B cell (primary cell): ENCODE data around the gene G2E3. TPM values are rescaled to one million over a fixed set of nuclear protein-coding genes. Genes with fewer than 3 reads are reported as not detected.

Experiments used
- ATAC-seq: fragments of 200-7000 bp; cut with Tn5 transposase; one replicate; pipeline ENCODE4 v1.10.0; 2021; ENCODE audit warnings: low read depth, mild to moderate bottlenecking, moderate number of reproducible peaks, moderate library complexity
- CTCF ChIA-PET: fragments of 350-600 bp; sonication (Branson Sonifier 250); formaldehyde crosslinking; loops from one replicate; lab custom pipeline; 2021; ENCODE audit warnings: antibody characterized with exemption, inconsistent platforms; lab: Charles Lee
- POLR2A ChIA-PET: fragments of 350-600 bp; sonication (Branson Sonifier 250); formaldehyde crosslinking; loops from one replicate; lab custom pipeline; 2021; ENCODE audit warnings: antibody characterized with exemption; lab: Charles Lee
- DNase-seq: peaks from one replicate; pipeline ENCODE4 v3.0.0; 2013
- H2AFZ ChIP-seq: 2 replicates; pipeline ENCODE4 v1.6.1; 2012; ENCODE audit warnings: mild to moderate bottlenecking, low read depth, low read length; ENCODE audit not compliant: insufficient read depth, poor library complexity, severe bottlenecking
- H3K27ac ChIP-seq, 2 donors: 1 replicate in 1 of 2; 2 replicates in 1 of 2; pipeline ENCODE4 v1.5.1; 2012 to 2013; ENCODE audit warnings: low read length in 2 of 2, mild to moderate bottlenecking in 2 of 2, moderate library complexity in 1 of 2
- H3K27me3 ChIP-seq, 4 experiments: fragments of 200-600 bp in 1 of 4; sonication (generic) in 1 of 4; replicated peaks in 1 of 4; 1 replicate in 2 of 4; 2 replicates in 2 of 4; pipeline versions ENCODE4 v1.6.1 to v1.7.0; 2013 to 2016; ENCODE audit warnings: low read length in 3 of 4, mild to moderate bottlenecking in 2 of 4, mixed read lengths in 1 of 4, moderate library complexity in 1 of 4; ENCODE audit not compliant: insufficient read depth in 4 of 4, control insufficient read depth in 3 of 4; ENCODE audit errors: control extremely low read depth in 1 of 4
- H3K36me3 ChIP-seq, 2 experiments: replicated peaks in 1 of 2; 1 replicate in 1 of 2; 2 replicates in 1 of 2; pipeline versions ENCODE4 v1.6.1 to v1.7.1; 2013; ENCODE audit warnings: low read length in 1 of 2; ENCODE audit not compliant: insufficient read depth in 2 of 2, control insufficient read depth in 1 of 2; ENCODE audit errors: control extremely low read depth in 1 of 2, extremely low read depth in 1 of 2
- H3K4me1 ChIP-seq, 2 donors: fragments of 200-600 bp in 1 of 2; sonication (generic) in 1 of 2; 1 replicate in 1 of 2; 2 replicates in 1 of 2; pipeline versions ENCODE4 v1.5.1 to v1.6.1; 2013 to 2017; ENCODE audit warnings: low read length in 2 of 2; ENCODE audit not compliant: control insufficient read depth in 2 of 2, insufficient read depth in 2 of 2
- H3K4me2 ChIP-seq: replicated peaks from 2 replicates; pipeline ENCODE3; 2012; ENCODE audit warnings: mild to moderate bottlenecking, low read depth, low read length; ENCODE audit not compliant: poor library complexity, severe bottlenecking
- H3K4me3 ChIP-seq, 5 experiments: fragments of 200-600 bp in 1 of 5; sonication (generic) in 1 of 5; 1 replicate in 3 of 5; 2 replicates in 2 of 5; pipeline versions ENCODE4 v1.5.1 to v1.7.0; 2011 to 2016; ENCODE audit warnings: low read length in 4 of 5, mild to moderate bottlenecking in 4 of 5, low read depth in 2 of 5, control low read depth in 1 of 5, moderate library complexity in 1 of 5; ENCODE audit not compliant: insufficient read depth in 1 of 5; ENCODE audit errors: control extremely low read depth in 1 of 5, extremely low read depth in 1 of 5
- H3K79me2 ChIP-seq: fragments of 200-600 bp; sonication (generic); one replicate; pipeline ENCODE4 v1.6.0; 2016; ENCODE audit warnings: low read length; ENCODE audit not compliant: control insufficient read depth, insufficient read depth
- H3K9ac ChIP-seq: fragments of 200-600 bp; sonication (generic); 2 replicates; pipeline ENCODE4 v1.6.1; 2017; ENCODE audit warnings: mild to moderate bottlenecking, low read length, moderate library complexity
- H3K9me3 ChIP-seq, 3 donors: one replicate each; pipeline versions ENCODE4 v1.6.1 to v1.7.1; 2013; ENCODE audit warnings: low read length in 2 of 3; ENCODE audit not compliant: control insufficient read depth in 2 of 3, insufficient read depth in 1 of 3; ENCODE audit errors: control extremely low read depth in 1 of 3
- H4K20me1 ChIP-seq: 2 replicates; pipeline ENCODE4 v1.6.0; 2012; ENCODE audit warnings: mild to moderate bottlenecking, low read length; ENCODE audit not compliant: insufficient read depth, control insufficient read depth, poor library complexity, severe bottlenecking
- H3K27ac Mint-ChIP-seq: one replicate; pipeline ENCODE4 v1.8.0; 2021; ENCODE audit warnings: mixed read lengths
- H3K27me3 Mint-ChIP-seq: one replicate; pipeline ENCODE4 v1.8.0; 2021; ENCODE audit warnings: mixed read lengths
- H3K4me1 Mint-ChIP-seq: one replicate; pipeline ENCODE4 v1.8.0; 2021; ENCODE audit warnings: mixed read lengths
- H3K4me3 Mint-ChIP-seq: one replicate; pipeline ENCODE4 v1.8.0; 2021; ENCODE audit warnings: mixed read lengths
- H3K9me3 Mint-ChIP-seq: one replicate; pipeline ENCODE4 v1.8.0; 2022; ENCODE audit warnings: mixed read lengths; ENCODE audit not compliant: insufficient read depth
- EZH2 ChIP-seq: IDR thresholded peaks from 2 replicates; pipeline ENCODE4 v1.6.1; 2012; ENCODE audit warnings: borderline replicate concordance, low read depth, mild to moderate bottlenecking, moderate library complexity, low read length; ENCODE audit not compliant: insufficient read depth, poor library complexity, severe bottlenecking
- WGBS: methylation state at CpG from one replicate; pipeline ENCODE4 v1.1.5; 2013; ENCODE audit warnings: missing lambda C conversion rate; ENCODE audit not compliant: insufficient coverage; 5-methylcytosine and 5-hydroxymethylcytosine counted together
- intact Hi-C: fragments of 100-400 bp; cut with micrococcal nuclease; formaldehyde crosslinking; loops from one replicate; pipeline ENCODE4 v1.10.0; 2022
- polyA plus RNA-seq: library from polyadenylated mRNA; depleted of rRNA; stranded (reverse); fragments of >200 nt; gene quantifications from 2 replicates; pipeline ENCODE4 v1.2.3, GENCODE V29; 2012
- total RNA-seq, 2 donors: library from RNA; stranded (reverse); fragments of 120-200 nt in 1 of 2; gene quantifications; 1 replicate in 1 of 2; 2 replicates in 1 of 2; pipeline versions ENCODE4 v1.2.3 to v1.2.4, GENCODE V29; 2013 to 2022
- TF ChIP-seq, protein P1 (sequence below): fragments of 200-600 bp; IDR thresholded peaks from one replicate; pipeline ENCODE4 v1.8.0; 2022; ENCODE audit warnings: antibody characterized with exemption, mild to moderate bottlenecking

G2E3 gene
- total and polyA plus RNA-seq, 2 donors (not counting 1 experiment from before 2014, with no cell fraction given) = 6.2 to 29.2 TPM

DNA sequence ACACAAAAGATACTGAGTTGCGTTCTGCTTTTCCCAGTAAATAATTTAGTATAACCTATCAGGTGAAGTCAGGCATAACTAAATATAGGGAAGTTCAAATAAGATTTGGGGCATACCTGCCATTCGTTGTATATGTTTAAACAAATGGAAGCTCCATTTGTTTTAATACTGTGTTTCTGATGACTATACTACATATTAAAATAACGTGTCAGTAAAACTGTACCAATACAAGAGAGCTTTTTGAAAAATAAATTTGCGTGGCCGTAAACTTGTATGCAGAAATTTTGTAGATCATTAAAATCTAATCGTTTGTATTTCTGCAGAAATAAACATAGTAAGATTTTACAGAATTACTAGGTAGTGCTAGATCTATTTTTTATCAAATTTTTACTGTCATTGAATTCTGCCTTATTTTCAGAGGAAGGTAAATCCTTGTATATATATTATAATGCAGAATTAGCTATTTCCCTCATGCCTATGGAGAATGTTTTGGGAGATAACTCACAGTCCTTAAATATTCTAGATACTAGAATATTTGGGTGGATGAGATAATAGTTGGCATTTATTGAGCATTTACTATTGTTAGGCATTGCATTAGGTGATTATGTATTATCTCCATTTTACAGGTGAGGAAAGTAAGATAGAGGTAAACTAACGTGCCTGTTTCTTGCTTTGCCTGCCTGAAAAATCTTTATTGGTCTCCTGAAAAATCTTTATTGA, 64.6 kb downstream of the G2E3 start:
- Histone ChIP-seq H3K27ac (no peak overlapping the region), H3K4me1 (peaks cover 14 to 28% of the 10 kb centered on the region in 2 donors), H3K4me3 (peak overlapping the region in 1 of 5 experiments; percentile 88), H3K4me2 (peak overlapping the region; percentile 79), H4K20me1 (peaks cover 22% of the 10 kb centered on the region), H3K27me3 (no peaks in the 10 kb centered on the region), H2AFZ (no peak overlapping the region), H3K36me3 (no peaks in the 10 kb centered on the region), H3K9ac (peak overlapping the region; percentile 91), H3K9me3 (no peaks in the 10 kb centered on the region), H3K79me2 (peaks cover 73% of the 10 kb centered on the region)
- no peaks in the 10 kb centered on the region for H3K27me3 Mint-ChIP-seq
- ATAC-seq = no peak
- intact Hi-C loops = loop anchor here (2.0 to 5.0 kb wide), 3 partner anchors 583 to 1454 kb away; partner anchors contain the start of genes ARHGAP5, HEATR5A and HECTD1
- DNase-seq = no peak
- no peak for TF ChIP-seq EZH2
- TF ChIP-seq, protein P1, sequence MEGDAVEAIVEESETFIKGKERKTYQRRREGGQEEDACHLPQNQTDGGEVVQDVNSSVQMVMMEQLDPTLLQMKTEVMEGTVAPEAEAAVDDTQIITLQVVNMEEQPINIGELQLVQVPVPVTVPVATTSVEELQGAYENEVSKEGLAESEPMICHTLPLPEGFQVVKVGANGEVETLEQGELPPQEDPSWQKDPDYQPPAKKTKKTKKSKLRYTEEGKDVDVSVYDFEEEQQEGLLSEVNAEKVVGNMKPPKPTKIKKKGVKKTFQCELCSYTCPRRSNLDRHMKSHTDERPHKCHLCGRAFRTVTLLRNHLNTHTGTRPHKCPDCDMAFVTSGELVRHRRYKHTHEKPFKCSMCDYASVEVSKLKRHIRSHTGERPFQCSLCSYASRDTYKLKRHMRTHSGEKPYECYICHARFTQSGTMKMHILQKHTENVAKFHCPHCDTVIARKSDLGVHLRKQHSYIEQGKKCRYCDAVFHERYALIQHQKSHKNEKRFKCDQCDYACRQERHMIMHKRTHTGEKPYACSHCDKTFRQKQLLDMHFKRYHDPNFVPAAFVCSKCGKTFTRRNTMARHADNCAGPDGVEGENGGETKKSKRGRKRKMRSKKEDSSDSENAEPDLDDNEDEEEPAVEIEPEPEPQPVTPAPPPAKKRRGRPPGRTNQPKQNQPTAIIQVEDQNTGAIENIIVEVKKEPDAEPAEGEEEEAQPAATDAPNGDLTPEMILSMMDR = no peak
- peaks cover 54% of the 10 kb centered on the region for H3K4me1 Mint-ChIP-seq
- H3K27ac Mint-ChIP-seq = no peak overlapping the region
- no peaks in the 10 kb centered on the region for H3K9me3 Mint-ChIP-seq
- peak overlapping the region; percentile 98 for H3K4me3 Mint-ChIP-seq
- CTCF ChIA-PET = interaction anchor here (0.6 kb wide), 1 partner anchor 272 kb away, joined by 3 read pairs; no protein-coding TSS in a partner anchor
- POLR2A ChIA-PET = interaction anchor here (0.7 to 0.9 kb wide), 2 partner anchors 9 to 492 kb away, joined by 3 to 12 read pairs; no protein-coding TSS in a partner anchor
- no CpG with 5 or more reads among the region's 7 CpGs for WGBS

DNA sequence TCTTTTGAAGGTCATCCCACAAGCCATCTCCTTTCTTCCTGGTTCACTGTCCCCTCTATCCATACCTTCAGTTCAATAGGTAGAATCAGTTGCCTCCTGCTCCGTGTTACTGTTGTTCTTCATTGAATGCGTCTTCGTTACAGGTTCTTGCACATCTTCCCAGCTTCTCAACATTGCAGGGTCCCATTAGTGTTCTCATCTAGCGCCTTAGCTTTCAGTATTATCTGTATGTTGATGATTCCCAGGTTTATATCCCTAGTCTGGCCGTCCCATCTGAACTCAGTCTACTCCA, 65.1 kb downstream of the G2E3 start:
- WGBS = 98% methylated on average over 5 of the region's 5 CpGs
- Histone ChIP-seq H3K9ac (no peak overlapping the region), H3K9me3 (no peaks in the 10 kb centered on the region), H3K27ac (no peak overlapping the region), H3K79me2 (peaks cover 77% of the 10 kb centered on the region), H3K27me3 (no peaks in the 10 kb centered on the region), H3K4me2 (peak overlapping the region; percentile 79), H2AFZ (no peak overlapping the region), H3K4me1 (peaks cover 14 to 28% of the 10 kb centered on the region in 2 donors), H3K4me3 (no peak overlapping the region), H3K36me3 (no peaks in the 10 kb centered on the region), H4K20me1 (peaks cover 22% of the 10 kb centered on the region)
- no peak for ATAC-seq
- intact Hi-C loops = loop anchor here (5.0 kb wide), 2 partner anchors 798 to 1453 kb away; partner anchors contain the start of genes ARHGAP5 and HEATR5A
- TF ChIP-seq EZH2 = no peak
- TF ChIP-seq, protein P1 = no peak
- peak overlapping the region; percentile 62 for H3K4me3 Mint-ChIP-seq
- peaks cover 54% of the 10 kb centered on the region for H3K4me1 Mint-ChIP-seq
- H3K27ac Mint-ChIP-seq = peak overlapping the region; percentile 33
- no peaks in the 10 kb centered on the region for H3K27me3 Mint-ChIP-seq
- no peaks in the 10 kb centered on the region for H3K9me3 Mint-ChIP-seq
- peak; percentile 8 for DNase-seq
- ChIA-PET CTCF (no interaction called here), POLR2A (interaction anchor here (0.7 to 0.9 kb wide), 2 partner anchors 8 to 492 kb away, joined by 3 to 12 read pairs; no protein-coding TSS in a partner anchor)
